RWPE2 (cell line): Measurements from ENCODE around the gene SEC24D.

Source experiments
- ATAC-seq: fragments of 200-7000 bp; cut with Tn5 transposase; 3 replicates; pipeline ENCODE4 v1.9.1; 2021; ENCODE audit warnings: low read depth
- DNase-seq: peaks from one replicate; pipeline ENCODE4 v3.0.0-alpha.2; 2020; ENCODE audit warnings: low spot score
- H3K27ac ChIP-seq: fragments of 450-650 bp; 2 replicates; pipeline ENCODE4 v1.5.1; 2017; ENCODE audit warnings: mild to moderate bottlenecking; ENCODE audit not compliant: poor library complexity, severe bottlenecking
- H3K27me3 ChIP-seq: fragments of 250-450 bp; sonication (Bioruptor Pico); 2 replicates; pipeline ENCODE4 v1.5.1; 2021; ENCODE audit warnings: mild to moderate bottlenecking, moderate library complexity; ENCODE audit not compliant: insufficient read depth, poor library complexity, severe bottlenecking
- H3K36me3 ChIP-seq: fragments of 250-450 bp; sonication (Bioruptor Pico); 2 replicates; pipeline ENCODE4 v1.5.1; 2020; ENCODE audit warnings: low read depth, mild to moderate bottlenecking, moderate library complexity
- H3K4me1 ChIP-seq: fragments of 250-450 bp; sonication (Bioruptor Pico); 2 replicates; pipeline ENCODE4 v1.5.1; 2021; ENCODE audit warnings: mild to moderate bottlenecking, moderate library complexity; ENCODE audit not compliant: insufficient read depth, poor library complexity, severe bottlenecking
- H3K4me3 ChIP-seq: fragments of 250-450 bp; sonication (Bioruptor Pico); 2 replicates; pipeline ENCODE4 v1.5.1; 2021; ENCODE audit warnings: mild to moderate bottlenecking, moderate library complexity; ENCODE audit not compliant: severe bottlenecking
- H3K9me3 ChIP-seq: fragments of 250-450 bp; sonication (Bioruptor Pico); 2 replicates; pipeline ENCODE4 v1.5.1; 2021; ENCODE audit warnings: mild to moderate bottlenecking, moderate library complexity; ENCODE audit not compliant: severe bottlenecking
- TF ChIP-seq, protein P1 (sequence below): fragments of 450-650 bp; IDR thresholded peaks from one replicate; pipeline ENCODE4 v1.5.1; 2017; ENCODE audit warnings: mild to moderate bottlenecking, moderate library complexity; ENCODE audit not compliant: poor library complexity, severe bottlenecking

SEC24D gene

DNA sequence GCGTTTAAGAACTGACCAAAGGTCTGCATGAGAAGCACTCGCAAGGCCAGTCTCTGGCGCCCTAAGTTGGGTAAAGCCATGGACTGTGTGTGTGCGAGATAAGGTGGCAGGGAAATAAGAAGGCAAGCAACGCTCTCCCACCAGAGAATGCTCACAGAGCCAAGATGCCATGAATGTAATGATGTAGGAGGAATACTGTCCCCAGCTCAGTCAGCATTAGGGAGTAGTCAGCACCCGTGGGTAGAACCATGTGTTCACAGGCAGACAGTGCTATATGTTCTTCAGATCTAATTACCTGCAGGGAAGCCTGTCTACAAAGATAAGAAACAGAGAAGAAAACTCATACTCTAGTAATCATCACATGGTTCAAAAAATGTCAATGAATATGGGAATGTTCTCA, 68.8 kb downstream of the SEC24D start:
- ATAC-seq (no peak), DNase-seq (no peak)
- H3K36me3 ChIP-seq: peaks cover 81% of the 10 kb centered on the region
- peaks cover 24% of the 10 kb centered on the region for H3K4me1 ChIP-seq
- H3K4me3 ChIP-seq: no peak overlapping the region
- TF ChIP-seq, protein P1, sequence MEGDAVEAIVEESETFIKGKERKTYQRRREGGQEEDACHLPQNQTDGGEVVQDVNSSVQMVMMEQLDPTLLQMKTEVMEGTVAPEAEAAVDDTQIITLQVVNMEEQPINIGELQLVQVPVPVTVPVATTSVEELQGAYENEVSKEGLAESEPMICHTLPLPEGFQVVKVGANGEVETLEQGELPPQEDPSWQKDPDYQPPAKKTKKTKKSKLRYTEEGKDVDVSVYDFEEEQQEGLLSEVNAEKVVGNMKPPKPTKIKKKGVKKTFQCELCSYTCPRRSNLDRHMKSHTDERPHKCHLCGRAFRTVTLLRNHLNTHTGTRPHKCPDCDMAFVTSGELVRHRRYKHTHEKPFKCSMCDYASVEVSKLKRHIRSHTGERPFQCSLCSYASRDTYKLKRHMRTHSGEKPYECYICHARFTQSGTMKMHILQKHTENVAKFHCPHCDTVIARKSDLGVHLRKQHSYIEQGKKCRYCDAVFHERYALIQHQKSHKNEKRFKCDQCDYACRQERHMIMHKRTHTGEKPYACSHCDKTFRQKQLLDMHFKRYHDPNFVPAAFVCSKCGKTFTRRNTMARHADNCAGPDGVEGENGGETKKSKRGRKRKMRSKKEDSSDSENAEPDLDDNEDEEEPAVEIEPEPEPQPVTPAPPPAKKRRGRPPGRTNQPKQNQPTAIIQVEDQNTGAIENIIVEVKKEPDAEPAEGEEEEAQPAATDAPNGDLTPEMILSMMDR: no peak
- H3K27me3 ChIP-seq: no peaks in the 10 kb centered on the region
- H3K27ac ChIP-seq: no peak overlapping the region
- no peaks in the 10 kb centered on the region for H3K9me3 ChIP-seq

DNA sequence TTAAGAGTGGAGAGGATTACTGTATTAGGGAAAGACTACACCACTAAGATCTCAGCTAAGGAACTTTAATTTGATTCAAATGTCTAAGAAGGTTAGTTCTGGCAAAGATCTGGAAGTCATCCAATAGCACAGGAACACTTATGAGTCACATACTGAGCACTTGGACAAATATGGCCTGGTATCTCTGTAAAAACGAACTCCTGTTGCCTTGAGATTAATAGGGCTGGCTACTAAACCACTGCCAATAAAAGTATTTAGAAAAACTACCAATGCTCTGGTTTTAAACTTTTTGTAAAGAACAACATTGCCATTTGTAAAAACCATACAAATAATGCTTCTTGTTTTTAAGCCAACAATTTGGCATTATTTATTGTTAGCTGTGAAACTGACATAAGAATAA, 70.5 kb downstream of the SEC24D start:
- TF ChIP-seq, protein P1: no peak
- H3K9me3 ChIP-seq: no peaks in the 10 kb centered on the region
- no peak overlapping the region for H3K4me3 ChIP-seq
- DNase-seq: no peak
- peaks cover 13% of the 10 kb centered on the region for H3K4me1 ChIP-seq
- peak overlapping the region; percentile 52 for H3K27ac ChIP-seq
- H3K27me3 ChIP-seq: no peaks in the 10 kb centered on the region
- peak; percentile 97 for ATAC-seq
- peaks cover 81% of the 10 kb centered on the region for H3K36me3 ChIP-seq

DNA sequence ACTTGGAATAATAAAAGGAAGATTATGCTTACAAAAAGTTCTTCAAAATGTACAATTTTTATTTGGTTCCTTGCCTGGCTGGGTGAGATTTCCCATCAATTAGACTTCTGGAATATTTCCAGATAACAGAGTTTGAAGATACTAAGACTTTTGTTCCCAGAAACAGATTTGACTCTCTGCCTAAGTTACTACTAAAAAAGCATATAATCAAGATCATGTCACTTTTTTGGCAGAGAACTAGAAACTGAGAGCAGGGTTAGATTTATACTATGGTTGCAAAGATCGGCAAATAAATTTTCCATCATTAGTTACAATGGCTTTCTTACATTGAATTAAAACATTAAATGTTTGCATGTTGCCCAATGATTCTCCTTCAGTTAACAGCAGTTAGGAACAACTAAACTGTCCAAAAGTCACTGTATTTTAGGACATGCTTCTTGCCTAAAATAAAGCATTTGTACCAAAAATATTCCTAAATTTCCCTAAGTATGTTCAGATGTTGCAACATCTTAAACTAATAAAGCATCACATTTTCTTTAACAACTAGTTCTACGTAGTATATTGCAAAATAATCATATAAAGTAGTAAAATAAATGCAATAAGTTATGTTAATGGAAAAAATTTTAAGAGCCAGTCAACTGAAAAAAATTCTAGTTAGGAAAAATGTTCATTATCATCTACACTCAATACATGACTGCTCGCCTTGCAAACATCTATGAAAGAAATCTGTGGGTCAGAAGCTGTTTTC, 73.0 kb downstream of the SEC24D start:
- DNase-seq (no peak), ATAC-seq (no peak)
- Histone ChIP-seq H3K27me3 (no peaks in the 10 kb centered on the region), H3K4me1 (peaks cover 13% of the 10 kb centered on the region), H3K27ac (no peak overlapping the region), H3K4me3 (no peak overlapping the region), H3K9me3 (no peaks in the 10 kb centered on the region), H3K36me3 (peaks cover 77% of the 10 kb centered on the region)
- TF ChIP-seq, protein P1: no peak

DNA sequence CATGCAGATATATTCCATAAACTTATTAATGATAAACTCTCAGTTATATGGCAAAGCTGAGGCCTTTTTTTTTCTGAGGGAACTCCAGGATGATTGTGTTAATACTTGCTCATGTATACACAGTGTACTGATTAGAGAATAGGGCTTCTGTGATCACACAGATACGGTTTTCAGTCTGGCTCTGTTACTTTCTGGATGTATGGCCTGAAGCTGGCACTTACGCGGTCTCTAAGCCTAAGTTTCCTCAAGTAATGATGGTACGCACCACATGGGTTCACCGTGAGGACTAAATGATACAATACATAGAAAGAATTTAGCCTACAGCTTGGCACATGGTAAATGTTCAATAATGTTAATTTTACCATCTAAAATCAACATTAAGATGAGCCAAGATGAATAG, 73.8 kb downstream of the SEC24D start:
- no peaks in the 10 kb centered on the region for H3K27me3 ChIP-seq
- H3K4me3 ChIP-seq: no peak overlapping the region
- DNase-seq (no peak), ATAC-seq (no peak)
- TF ChIP-seq, protein P1: no peak
- H3K4me1 ChIP-seq: peaks cover 13% of the 10 kb centered on the region
- H3K9me3 ChIP-seq: no peaks in the 10 kb centered on the region
- H3K36me3 ChIP-seq: peaks cover 77% of the 10 kb centered on the region
- H3K27ac ChIP-seq: no peak overlapping the region

DNA sequence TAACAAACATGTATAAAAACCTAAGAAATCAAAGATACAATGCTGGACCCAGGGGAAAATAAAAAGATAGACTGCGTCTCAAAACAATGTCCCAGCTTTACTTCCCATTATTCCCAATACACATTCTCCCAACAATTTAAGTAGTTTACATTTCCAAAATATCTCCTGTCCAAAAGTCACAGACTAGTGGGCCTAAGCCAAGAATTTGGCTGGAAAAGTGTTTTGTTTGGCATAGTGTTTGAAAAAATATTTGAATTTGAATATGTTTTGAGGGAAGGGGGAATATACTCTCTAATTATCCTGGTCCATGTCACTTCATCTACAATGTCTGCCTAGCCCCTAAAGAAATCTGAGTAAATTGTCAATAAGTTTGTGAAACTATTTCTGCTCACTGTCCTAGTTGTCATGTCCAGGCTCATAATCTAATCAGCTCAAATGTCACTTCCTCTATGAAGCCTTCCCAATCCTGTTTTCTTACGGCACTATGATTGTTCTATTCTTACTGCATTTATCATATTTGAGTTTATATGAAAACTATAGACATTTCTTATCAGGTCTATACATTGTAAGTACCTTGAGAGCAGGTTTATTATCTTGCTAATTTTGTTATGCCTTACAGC, 74.4 kb downstream of the SEC24D start:
- TF ChIP-seq, protein P1: no peak
- peaks cover 77% of the 10 kb centered on the region for H3K36me3 ChIP-seq
- H3K27me3 ChIP-seq: no peaks in the 10 kb centered on the region
- H3K4me3 ChIP-seq: no peak overlapping the region
- H3K4me1 ChIP-seq: peaks cover 13% of the 10 kb centered on the region
- no peak for DNase-seq
- H3K27ac ChIP-seq: no peak overlapping the region
- H3K9me3 ChIP-seq: no peaks in the 10 kb centered on the region
- ATAC-seq: no peak
